Spleen (tissue), 7 donors: ENCODE results near the gene PACSIN2.

Source experiments
- CTCF ChIP-seq, 11 experiments: fragments of 200-600 bp in 7 of 11; fragments of 450-650 bp in 4 of 11; sonication (generic) in 4 of 11; IDR thresholded peaks in 8 of 11; conservative IDR thresholded peaks in 3 of 11; 1 replicate in 7 of 11; 2 replicates in 4 of 11; pipeline versions ENCODE4 v1.4.0 to v1.8.0; 2016 to 2021; ENCODE audit warnings: antibody characterized with exemption in 11 of 11, inconsistent platforms in 4 of 11, mild to moderate bottlenecking in 1 of 11
- POLR2A ChIP-seq, 3 donors: fragments of 450-650 bp; IDR thresholded peaks; one replicate each; pipeline ENCODE4 v1.5.1; 2017; ENCODE audit warnings: antibody characterized with exemption in 3 of 3, mild to moderate bottlenecking in 1 of 3
- POLR2AphosphoS5 ChIP-seq, 3 donors: sonication (generic); formaldehyde crosslinking; IDR thresholded peaks; one replicate each; pipeline ENCODE4 v1.5.1; 2017; ENCODE audit warnings: antibody characterized with exemption in 3 of 3
- donor health status: DM: no; HTN: no; CAD: no; lungs with moderate emphysema.
- donor health status: DM: no; HTN: no; CAD: no.
- donor health status: DM: no; HTN: no; CAD: no.

DNA sequence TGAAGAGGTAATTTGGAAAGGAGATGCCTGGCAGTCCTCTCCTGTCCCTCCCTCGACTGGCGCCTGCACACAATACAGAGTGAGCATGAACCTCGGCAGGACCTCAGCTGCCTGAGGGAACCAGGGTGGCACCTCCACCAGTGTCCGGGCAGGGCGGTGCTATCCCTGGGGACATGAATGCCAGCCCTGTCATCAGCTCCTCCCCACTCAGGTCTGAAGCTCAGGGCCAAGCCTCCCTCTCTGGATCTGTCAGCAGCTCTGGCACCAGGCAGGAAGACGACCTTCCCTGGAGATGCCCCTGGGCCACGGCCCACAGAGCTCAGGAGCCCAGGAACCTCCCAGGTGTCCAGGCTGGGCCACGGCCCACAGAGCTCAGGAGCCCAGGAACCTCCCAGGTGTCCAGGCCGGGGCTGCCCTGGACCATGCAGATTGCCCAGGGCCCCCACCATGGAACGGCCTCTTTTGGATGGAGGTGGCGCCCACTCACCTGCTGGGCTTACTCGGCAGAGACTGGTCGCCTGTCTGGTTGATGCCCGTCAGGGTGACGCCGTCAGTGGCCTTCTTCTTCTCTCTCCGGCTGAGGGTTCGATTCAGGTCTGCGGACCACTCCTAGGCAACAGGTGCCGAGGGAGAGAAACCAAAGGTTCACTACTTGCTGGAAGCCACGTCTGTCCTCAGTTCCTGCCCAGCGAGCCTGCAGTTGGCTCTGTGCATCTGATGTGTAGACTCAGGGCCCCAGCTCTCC lies 136.2 kb downstream of the PACSIN2 start:
- TF ChIP-seq CTCF (IDR thresholded peaks at IDR 0.05 in 8 of 11, conservative IDR thresholded peaks at IDR 0.05 in 3 of 11) = no peak
- no peak for TF ChIP-seq POLR2A (IDR thresholded peaks at IDR 0.05)
- TF ChIP-seq POLR2AphosphoS5 (IDR thresholded peaks at IDR 0.05) = peak in 1 of 3 donors; percentile 25
